Subcutaneous abdominal adipose tissue (tissue), 5 donors: Measurements from ENCODE around the gene SLC30A1.
A peak's percentile ranks its signal among the peaks of the same experiment; 100 is the strongest.

ENCODE experiments used
- H3K27ac ChIP-seq: one replicate; pipeline ENCODE4 v1.7.0; 2013; ENCODE audit warnings: low read depth, mild to moderate bottlenecking, inconsistent platforms, low read length, moderate library complexity
- H3K27me3 ChIP-seq, 5 donors: one replicate each; pipeline ENCODE4 v1.7.0; 2013; ENCODE audit warnings: low read length in 5 of 5, inconsistent platforms in 1 of 5; ENCODE audit not compliant: control insufficient read depth in 5 of 5, insufficient read depth in 4 of 5
- H3K36me3 ChIP-seq, 5 donors: one replicate each; pipeline ENCODE4 v1.7.0; 2013; ENCODE audit warnings: low read length in 5 of 5; ENCODE audit not compliant: control insufficient read depth in 5 of 5, insufficient read depth in 5 of 5
- H3K4me1 ChIP-seq, 5 donors: one replicate each; pipeline ENCODE4 v1.7.0; 2013; ENCODE audit warnings: low read length in 5 of 5, mild to moderate bottlenecking in 3 of 5, moderate library complexity in 1 of 5; ENCODE audit not compliant: control insufficient read depth in 5 of 5, insufficient read depth in 5 of 5
- H3K4me3 ChIP-seq, 5 donors: one replicate each; pipeline ENCODE4 v1.7.0; 2013; ENCODE audit warnings: low read length in 5 of 5, low read depth in 1 of 5
- H3K9ac ChIP-seq, 5 donors: one replicate each; pipeline ENCODE4 v1.7.0; 2013; ENCODE audit warnings: low read length in 5 of 5, mild to moderate bottlenecking in 4 of 5, moderate library complexity in 3 of 5
- H3K9me3 ChIP-seq, 5 donors: one replicate each; pipeline ENCODE4 v1.7.0; 2013; ENCODE audit warnings: low read length in 5 of 5; ENCODE audit not compliant: control insufficient read depth in 5 of 5
- donor health status: healthy.
- donor health status: healthy.
- donor health status: healthy.
- donor health status: healthy.
- donor health status: healthy.

SLC30A1 gene

GRCh38 chr1:211583011-211583992 lies 4.3 kb upstream of the SLC30A1 start:
- H3K36me3 ChIP-seq: no peaks in the 10 kb centered on the region
- no peak overlapping the region for H3K9ac ChIP-seq
- H3K4me1 ChIP-seq: peaks cover 2 to 38% (median 34%) of the 10 kb centered on the region in 5 donors
- H3K27me3 ChIP-seq: no peaks in the 10 kb centered on the region
- H3K9me3 ChIP-seq: no peaks in the 10 kb centered on the region
- H3K27ac ChIP-seq: peak overlapping the region; percentile 84
- no peak overlapping the region for H3K4me3 ChIP-seq

DNA sequence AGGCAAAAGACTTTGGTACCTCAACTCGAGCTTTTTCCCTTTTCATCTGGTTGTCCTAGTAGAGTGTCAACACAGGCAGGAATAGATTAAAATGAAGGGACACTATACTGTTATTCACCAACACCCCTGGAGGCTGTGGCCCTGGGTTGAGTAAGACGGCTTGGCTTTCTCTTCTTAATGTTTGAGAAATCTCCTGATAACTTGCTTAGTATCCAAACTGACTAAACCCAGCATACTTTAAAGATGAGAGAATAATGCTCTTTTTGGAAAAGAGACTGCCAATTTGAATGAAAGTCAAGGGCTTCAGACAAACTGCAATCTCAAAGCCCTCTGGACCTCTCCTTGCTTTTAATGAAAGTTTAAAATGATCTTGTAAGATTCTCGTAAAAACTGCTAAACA lies 2.6 kb upstream of the SLC30A1 start:
- peak overlapping the region in 1 of 5 donors; percentile 65 for H3K9ac ChIP-seq

DNA sequence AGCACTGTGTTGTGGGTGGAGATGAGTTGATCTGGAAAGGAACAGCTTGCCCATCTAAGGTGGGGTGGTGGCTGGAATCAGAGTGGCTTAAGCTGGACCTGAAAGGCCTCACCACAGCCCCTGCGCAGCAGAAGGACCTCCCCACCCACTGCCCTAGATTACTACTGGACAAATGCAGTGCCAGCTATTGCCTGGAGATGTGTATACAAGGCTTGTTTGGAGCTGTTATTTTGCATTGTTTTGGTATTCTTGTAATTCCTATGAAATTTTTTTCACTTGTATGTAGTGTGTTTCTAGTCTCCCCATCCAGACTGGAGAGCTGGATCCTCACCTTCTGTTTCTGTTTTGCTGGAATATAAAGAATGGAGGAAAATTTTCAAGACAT lies 1.3 kb upstream of the SLC30A1 start:
- peak overlapping the region in 1 of 5 donors; percentile 67 for H3K4me3 ChIP-seq
- no peaks in the 10 kb centered on the region for H3K27me3 ChIP-seq
- H3K4me1 ChIP-seq: peaks cover 2 to 62% (median 61%) of the 10 kb centered on the region in 5 donors

More for the DNA sequence above, 2.6 kb upstream of the SLC30A1 start:
- peak overlapping the region; percentile 84 for H3K27ac ChIP-seq
- H3K9me3 ChIP-seq: no peaks in the 10 kb centered on the region
- no peaks in the 10 kb centered on the region for H3K36me3 ChIP-seq
- no peak overlapping the region for H3K4me3 ChIP-seq
- H3K4me1 ChIP-seq: peaks cover 2 to 53% (median 49%) of the 10 kb centered on the region in 5 donors
- H3K27me3 ChIP-seq: no peaks in the 10 kb centered on the region

GRCh38 chr1:211579440-211580302 lies 710 bp upstream of the SLC30A1 start:
- Histone ChIP-seq H3K9me3 (no peaks in the 10 kb centered on the region), H3K9ac (peak overlapping the region; percentile 57 to 71 (median 66)), H3K27me3 (no peaks in the 10 kb centered on the region), H3K27ac (peak overlapping the region; percentile 84), H3K36me3 (peaks cover 6 to 14% (median 9%) of the 10 kb centered on the region in 5 donors), H3K4me1 (peaks cover 2 to 67% (median 61%) of the 10 kb centered on the region in 5 donors), H3K4me3 (peak overlapping the region; percentile 60 to 97 (median 67))

More for the DNA sequence above, 1.3 kb upstream of the SLC30A1 start:
- peaks cover 4 to 7% (median 6%) of the 10 kb centered on the region in 5 donors for H3K36me3 ChIP-seq
- peak overlapping the region; percentile 84 for H3K27ac ChIP-seq
- peak overlapping the region in 2 of 5 donors; percentile 64 to 66 for H3K9ac ChIP-seq
- no peaks in the 10 kb centered on the region for H3K9me3 ChIP-seq

DNA sequence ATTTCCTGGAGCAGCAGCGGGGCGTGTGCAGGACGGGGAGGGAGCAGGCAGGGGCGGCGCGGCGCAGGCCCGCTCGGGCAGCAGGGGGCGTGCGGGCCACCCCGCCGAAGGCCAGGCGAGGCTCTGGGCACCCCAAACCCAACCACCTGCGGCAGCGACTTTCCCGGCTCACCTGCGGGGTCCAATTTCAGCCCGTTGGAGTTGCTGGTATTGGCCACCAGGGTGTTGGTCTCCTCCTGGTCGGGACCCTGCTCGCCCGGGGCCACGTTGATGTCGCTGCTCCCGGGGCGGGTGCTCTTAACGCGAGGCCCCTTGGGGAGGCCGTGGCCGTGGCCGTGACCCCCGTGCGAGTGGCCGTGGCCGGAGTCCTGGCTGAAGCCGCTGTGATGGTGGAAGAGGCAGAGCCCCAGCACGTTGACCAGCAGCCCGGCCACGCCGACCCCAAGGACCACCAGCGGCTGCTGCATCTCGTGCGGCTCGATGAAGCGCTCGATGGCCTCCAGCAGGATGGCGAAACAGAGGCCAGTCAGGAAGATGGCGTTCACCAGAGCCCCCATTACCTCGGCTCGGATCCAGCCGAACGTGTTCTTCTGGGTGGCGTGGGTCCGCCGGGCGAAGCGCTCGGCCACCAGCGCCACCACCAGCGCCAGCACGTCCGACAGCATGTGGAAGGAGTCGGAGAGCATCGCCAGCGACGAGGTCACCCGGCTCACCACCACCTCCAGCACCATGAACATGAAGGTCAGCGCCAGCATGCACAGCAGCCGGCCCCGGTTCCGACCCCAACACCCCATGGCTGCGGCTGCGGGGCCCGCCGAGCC lies 932 bp downstream of the SLC30A1 start:
- Histone ChIP-seq H3K9me3 (no peaks in the 10 kb centered on the region), H3K9ac (peak overlapping the region in 4 of 5 donors; percentile 77 to 93 (median 90)), H3K4me3 (peak overlapping the region; percentile 96 to 97 (median 97)), H3K27me3 (no peaks in the 10 kb centered on the region), H3K27ac (peak overlapping the region; percentile 84), H3K36me3 (peaks cover 6 to 24% (median 9%) of the 10 kb centered on the region in 5 donors), H3K4me1 (peaks cover 2 to 69% (median 53%) of the 10 kb centered on the region in 5 donors)

DNA sequence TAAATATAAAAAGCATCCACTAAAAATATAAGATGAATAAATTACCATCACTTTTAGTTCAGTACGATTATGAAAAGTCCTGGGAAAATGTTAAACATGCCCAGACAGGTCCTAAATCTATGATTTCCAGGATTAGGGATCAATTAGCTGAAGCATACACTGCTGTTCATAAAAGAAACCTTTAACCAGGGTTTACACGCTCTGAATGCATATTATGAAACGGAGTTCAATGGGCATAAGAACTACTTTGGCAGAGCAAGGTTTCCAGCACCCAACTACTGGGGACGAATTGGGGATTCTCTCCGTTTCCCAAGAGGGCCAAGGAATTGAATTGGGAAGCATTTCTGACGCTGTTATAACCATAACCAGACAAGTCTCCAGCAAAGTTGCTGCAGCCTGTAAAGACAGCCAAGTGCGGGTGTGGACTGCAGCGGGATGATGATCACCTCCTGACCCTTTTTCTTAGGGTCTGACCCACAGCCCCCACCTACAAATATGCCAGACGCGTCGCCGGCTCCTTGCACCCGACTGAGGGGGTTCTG lies 1.6 kb downstream of the SLC30A1 start:
- H3K4me1 ChIP-seq: peaks cover 2 to 69% (median 46%) of the 10 kb centered on the region in 5 donors
- peak overlapping the region; percentile 96 to 97 (median 97) for H3K4me3 ChIP-seq
- no peaks in the 10 kb centered on the region for H3K9me3 ChIP-seq
- peak overlapping the region; percentile 77 to 93 (median 90) for H3K9ac ChIP-seq
- peak overlapping the region; percentile 84 for H3K27ac ChIP-seq
- H3K36me3 ChIP-seq: peaks cover 6 to 24% (median 9%) of the 10 kb centered on the region in 5 donors
- H3K27me3 ChIP-seq: no peaks in the 10 kb centered on the region

GRCh38 chr1:211576717-211577116 lies 2.2 kb downstream of the SLC30A1 start:
- Histone ChIP-seq H3K27me3 (no peaks in the 10 kb centered on the region), H3K9me3 (no peaks in the 10 kb centered on the region), H3K27ac (peak overlapping the region; percentile 84), H3K4me3 (peak overlapping the region; percentile 96 to 97 (median 97)), H3K4me1 (peaks cover 2 to 64% (median 39%) of the 10 kb centered on the region in 5 donors), H3K36me3 (peaks cover 6 to 24% (median 9%) of the 10 kb centered on the region in 5 donors), H3K9ac (peak overlapping the region in 4 of 5 donors; percentile 77 to 93 (median 90))

DNA sequence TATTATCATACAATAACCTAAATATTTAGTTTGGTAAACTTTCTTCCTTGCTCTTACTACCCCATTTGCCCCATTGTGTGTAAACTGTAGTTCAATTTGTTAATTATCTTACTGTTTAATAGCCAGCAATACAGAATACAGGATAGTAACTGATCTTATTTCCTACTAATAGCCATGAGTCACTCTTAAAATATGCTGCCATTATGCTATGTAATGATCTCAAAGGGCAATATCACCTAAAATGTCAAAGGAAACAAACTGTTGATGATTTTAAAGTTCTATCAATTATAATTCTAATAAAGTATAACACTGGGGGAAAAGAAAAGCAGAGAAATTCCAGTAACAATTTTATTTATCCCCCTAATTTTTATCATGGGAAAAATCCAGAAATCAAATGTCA lies 4.3 kb downstream of the SLC30A1 start:
- H3K4me3 ChIP-seq: no peak overlapping the region
- H3K27me3 ChIP-seq: no peaks in the 10 kb centered on the region
- no peak overlapping the region for H3K9ac ChIP-seq
- H3K9me3 ChIP-seq: no peaks in the 10 kb centered on the region
- H3K36me3 ChIP-seq: peaks cover 6 to 24% (median 9%) of the 10 kb centered on the region in 5 donors
- no peak overlapping the region for H3K27ac ChIP-seq
- peaks cover under 1 to 50% (median 29%) of the 10 kb centered on the region in 5 donors for H3K4me1 ChIP-seq

DNA sequence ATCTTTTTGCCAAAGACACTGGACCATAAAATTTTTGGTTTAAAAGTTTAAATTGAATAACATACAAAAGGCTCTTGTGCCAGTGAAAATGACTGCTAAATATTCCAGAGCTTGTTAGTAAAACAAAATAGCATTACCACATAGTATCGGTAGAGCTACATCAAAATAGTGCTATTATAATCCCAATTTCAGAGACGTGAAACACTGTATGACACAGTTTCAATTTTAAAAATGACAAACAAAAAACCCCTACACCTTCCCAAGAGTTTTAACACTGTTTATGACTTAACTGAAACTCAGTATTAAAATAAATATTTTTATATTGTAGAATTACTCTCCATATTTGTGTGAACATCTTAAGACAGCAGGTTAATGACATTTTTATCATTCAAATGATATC lies 7.0 kb downstream of the SLC30A1 start:
- H3K9me3 ChIP-seq: no peaks in the 10 kb centered on the region
- peaks cover 6 to 24% (median 9%) of the 10 kb centered on the region in 5 donors for H3K36me3 ChIP-seq
- no peak overlapping the region for H3K9ac ChIP-seq
- no peak overlapping the region for H3K4me3 ChIP-seq
- no peaks in the 10 kb centered on the region for H3K27me3 ChIP-seq
- H3K27ac ChIP-seq: no peak overlapping the region
- peaks cover 0 to 36% (median 23%) of the 10 kb centered on the region in 5 donors for H3K4me1 ChIP-seq
